HAP-1 (cell line): Measurements from ENCODE around the gene CYTH1.

ENCODE experiments used
- DNase-seq, 2 experiments: peaks; one replicate each; pipeline ENCODE4 v3.0.0-alpha.2; 2016 to 2020; ENCODE audit warnings: low spot score in 2 of 2
- H3K27me3 ChIP-seq: fragments of 250-450 bp; sonication (Bioruptor Pico); 2 replicates; pipeline ENCODE4 v1.5.1; 2020; ENCODE audit warnings: low read depth, mild to moderate bottlenecking, moderate library complexity
- H3K36me3 ChIP-seq: fragments of 250-450 bp; sonication (Bioruptor Pico); replicated peaks from 2 replicates; pipeline ENCODE4 v1.5.1; 2020; ENCODE audit warnings: mild to moderate bottlenecking
- H3K4me1 ChIP-seq: fragments of 250-450 bp; sonication (Bioruptor Pico); 2 replicates; pipeline ENCODE4 v1.5.1; 2020; ENCODE audit warnings: mild to moderate bottlenecking
- H3K4me3 ChIP-seq: fragments of 250-450 bp; sonication (Bioruptor Pico); 2 replicates; pipeline ENCODE4 v1.5.1; 2020; ENCODE audit warnings: mild to moderate bottlenecking, moderate library complexity
- H3K9me3 ChIP-seq: fragments of 250-450 bp; sonication (Bioruptor Pico); 2 replicates; pipeline ENCODE4 v1.5.1; 2020; ENCODE audit warnings: mild to moderate bottlenecking, moderate library complexity
- in situ Hi-C: fragments of 300-500 bp; cut with MboI; formaldehyde crosslinking; loops from 3 replicates; pipeline ENCODE4 v1.14.3; 2020; ENCODE audit warnings: low sequenced_read_pairs, inconsistent platforms, mixed read lengths

The CYTH1 gene

DNA sequence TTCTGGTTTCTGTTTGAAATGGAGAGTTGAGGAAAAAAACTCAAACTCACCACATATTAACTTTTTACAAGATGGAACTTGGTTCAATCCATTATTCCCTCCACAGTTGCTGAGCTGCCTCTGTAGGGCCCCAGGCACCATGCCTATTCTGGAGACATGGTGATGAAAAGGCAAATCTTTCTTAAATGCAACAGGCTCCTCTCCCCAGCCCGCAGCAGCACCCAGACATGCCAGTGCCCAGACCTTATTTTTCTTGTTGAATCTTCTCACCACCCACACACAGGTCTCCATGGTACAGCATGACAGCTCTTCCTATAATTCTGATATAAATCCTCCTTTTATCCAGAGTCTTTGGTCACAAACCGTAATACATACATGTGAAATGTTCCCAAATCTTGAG lies 7.6 kb downstream of the CYTH1 start:
- no peak overlapping the region for H3K4me3 ChIP-seq
- H3K4me1 ChIP-seq: no peaks in the 10 kb centered on the region
- in situ Hi-C loops: no loop called here
- H3K36me3 ChIP-seq: 0 out of 2 replicates have a peak, but pooled peaks cover 2% of the 10 kb centered on the region
- DNase-seq: no peak
- H3K27me3 ChIP-seq: no peaks in the 10 kb centered on the region
- no peaks in the 10 kb centered on the region for H3K9me3 ChIP-seq

DNA sequence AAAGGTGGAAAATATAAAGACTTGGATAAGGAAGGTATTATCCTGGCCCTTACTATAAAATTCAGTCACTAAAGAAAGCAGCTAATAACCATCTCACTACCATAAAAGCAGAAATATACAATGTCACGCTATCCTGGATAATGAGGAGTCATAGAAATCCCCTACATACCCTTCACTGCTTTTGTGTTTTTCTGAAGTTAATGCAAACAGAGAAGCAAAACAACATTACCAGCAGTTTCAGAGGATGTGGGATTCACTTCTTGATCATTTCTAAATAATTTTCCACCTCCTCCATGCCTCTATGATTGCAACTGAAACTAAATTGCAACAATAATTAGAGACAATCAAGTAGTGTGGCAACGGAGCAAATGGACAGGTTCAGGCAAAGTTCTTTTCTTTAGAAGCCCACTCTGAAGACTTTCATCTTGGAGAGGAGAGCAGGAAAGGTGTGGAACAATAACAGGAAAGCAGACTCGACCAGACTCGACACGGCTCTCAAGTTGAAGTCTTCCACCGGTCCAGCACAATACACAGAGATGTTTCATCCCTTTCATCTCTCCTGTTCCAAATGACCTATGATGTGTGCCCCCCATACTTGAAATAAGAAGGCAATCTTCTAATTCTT lies 10.2 kb downstream of the CYTH1 start:
- H3K4me1 ChIP-seq: peaks cover 15% of the 10 kb centered on the region
- in situ Hi-C loops: no loop called here
- H3K4me3 ChIP-seq: no peak overlapping the region

DNA sequence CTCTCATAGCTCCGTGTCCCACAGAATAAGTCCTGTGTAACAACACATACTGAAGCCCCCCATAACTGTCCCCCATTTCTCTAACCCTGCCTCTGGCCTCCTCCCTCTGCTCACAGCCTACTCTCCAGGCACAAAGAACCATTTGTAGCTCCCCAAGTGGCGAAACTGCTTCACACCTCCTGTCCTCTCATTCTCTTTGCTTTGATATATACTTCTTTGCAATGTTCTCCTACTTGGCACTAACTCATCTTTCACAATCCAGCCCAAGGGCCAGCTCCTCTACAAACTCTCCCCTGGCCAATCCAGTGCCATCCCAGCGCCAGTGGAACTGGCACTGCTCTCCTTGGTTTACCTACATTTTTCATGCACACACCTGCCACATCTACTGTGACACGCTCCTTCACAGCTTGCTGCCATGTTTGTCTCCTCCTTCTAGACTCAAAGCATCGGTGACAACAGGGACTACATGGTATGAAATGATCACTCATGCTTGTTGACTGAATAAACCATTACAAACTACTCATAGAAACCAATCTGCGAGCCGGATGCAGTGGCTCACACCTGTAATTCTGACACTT lies 12.8 kb downstream of the CYTH1 start:
- Histone ChIP-seq H3K4me1 (peaks cover 24% of the 10 kb centered on the region), H3K4me3 (no peak overlapping the region), H3K9me3 (no peaks in the 10 kb centered on the region), H3K36me3 (no peaks in the 10 kb centered on the region), H3K27me3 (no peaks in the 10 kb centered on the region)
- no peak for DNase-seq
- in situ Hi-C loops: no loop called here

More for the DNA sequence above, 10.2 kb downstream of the CYTH1 start:
- Histone ChIP-seq H3K36me3 (no peaks in the 10 kb centered on the region), H3K27me3 (no peaks in the 10 kb centered on the region), H3K9me3 (no peaks in the 10 kb centered on the region)
- no peak for DNase-seq

DNA sequence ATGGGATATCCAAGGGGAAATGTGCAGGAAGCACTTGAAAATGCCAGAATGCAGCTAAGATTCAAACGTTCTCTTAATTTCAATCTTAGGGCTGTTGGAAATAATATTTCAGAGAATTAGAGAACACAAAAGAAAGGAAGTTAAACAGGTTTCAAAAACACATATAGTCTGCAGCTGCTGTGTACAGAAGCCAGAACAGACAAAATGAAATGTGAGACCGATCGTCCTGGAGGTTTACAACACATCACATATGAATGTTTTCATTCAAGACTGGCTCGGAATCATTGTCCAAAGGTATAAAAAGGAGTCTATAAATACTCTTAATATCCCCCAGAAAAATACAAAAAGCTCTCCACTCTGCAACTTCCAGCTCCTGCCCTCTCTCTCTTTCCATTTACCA lies 14.3 kb downstream of the CYTH1 start:
- Histone ChIP-seq H3K36me3 (no peaks in the 10 kb centered on the region), H3K4me3 (no peak overlapping the region), H3K27me3 (no peaks in the 10 kb centered on the region), H3K4me1 (peaks cover 24% of the 10 kb centered on the region), H3K9me3 (no peaks in the 10 kb centered on the region)
- peak in 1 of 2 experiments; percentile 44 for DNase-seq
- in situ Hi-C loops: no loop called here

GRCh38 chr17:78766743-78767294 lies 15.3 kb downstream of the CYTH1 start:
- no peaks in the 10 kb centered on the region for H3K9me3 ChIP-seq
- peaks cover 24% of the 10 kb centered on the region for H3K4me1 ChIP-seq
- no peaks in the 10 kb centered on the region for H3K36me3 ChIP-seq
- H3K4me3 ChIP-seq: no peak overlapping the region
- no peak for DNase-seq
- no peaks in the 10 kb centered on the region for H3K27me3 ChIP-seq
- in situ Hi-C loops: no loop called here

GRCh38 chr17:78766225-78766624 lies 15.8 kb downstream of the CYTH1 start:
- Histone ChIP-seq H3K27me3 (no peaks in the 10 kb centered on the region), H3K9me3 (no peaks in the 10 kb centered on the region), H3K4me3 (no peak overlapping the region), H3K4me1 (peaks cover 24% of the 10 kb centered on the region), H3K36me3 (no peaks in the 10 kb centered on the region)
- no peak for DNase-seq
- in situ Hi-C loops: no loop called here

DNA sequence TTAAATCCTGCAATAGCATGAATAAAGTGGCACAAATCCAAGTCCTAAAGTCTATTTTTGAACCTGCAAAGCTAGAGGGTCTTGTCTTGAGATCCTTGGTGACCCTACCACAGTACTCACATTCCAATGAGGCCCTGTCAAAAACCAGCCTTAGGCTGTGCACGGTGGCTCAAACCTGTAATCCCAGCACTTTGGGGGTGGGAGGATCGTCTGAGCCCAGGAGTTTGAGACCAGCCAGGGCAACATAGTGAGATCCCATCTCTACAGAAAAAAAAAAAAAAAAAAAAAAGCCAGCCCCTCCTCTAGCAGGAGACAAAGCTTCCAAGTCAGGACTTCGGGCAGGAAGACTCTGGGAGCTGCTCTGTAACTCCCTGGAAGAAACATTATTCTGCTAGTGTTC lies 16.3 kb downstream of the CYTH1 start:
- no peak for DNase-seq
- Histone ChIP-seq H3K9me3 (no peaks in the 10 kb centered on the region), H3K27me3 (no peaks in the 10 kb centered on the region), H3K36me3 (no peaks in the 10 kb centered on the region), H3K4me3 (no peak overlapping the region), H3K4me1 (peaks cover 24% of the 10 kb centered on the region)
- in situ Hi-C loops: no loop called here

- in situ Hi-C loops: no loop called here
- no peak for DNase-seq
- H3K4me1 ChIP-seq: peaks cover 25% of the 10 kb centered on the region
Measured at GRCh38 chr17:78764871-78765270, 17.2 kb downstream of the CYTH1 start.

DNA sequence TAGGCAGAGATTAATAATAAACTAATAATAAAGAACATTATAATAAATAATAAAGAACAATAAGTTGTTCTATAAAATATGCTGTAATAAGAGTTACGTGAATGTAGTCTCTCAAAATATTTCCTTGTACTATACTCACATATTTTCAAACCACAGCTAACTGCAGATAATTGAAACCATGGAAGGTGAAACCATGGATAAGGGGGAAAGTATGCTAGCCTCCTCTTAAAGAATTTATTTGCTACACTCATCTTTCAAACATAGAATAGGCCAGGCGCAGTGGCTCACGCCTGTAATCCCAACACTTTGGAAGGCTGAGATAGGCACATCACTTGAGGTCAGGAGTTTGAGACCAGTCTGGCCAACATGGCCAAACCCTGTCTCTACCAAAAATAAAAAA lies 18.5 kb downstream of the CYTH1 start:
- in situ Hi-C loops: no loop called here
- Histone ChIP-seq H3K27me3 (no peaks in the 10 kb centered on the region), H3K4me3 (no peak overlapping the region), H3K9me3 (no peaks in the 10 kb centered on the region), H3K4me1 (peaks cover 38% of the 10 kb centered on the region), H3K36me3 (no peaks in the 10 kb centered on the region)
- DNase-seq: no peak

More at GRCh38 chr17:78764871-78765270, 17.2 kb downstream of the CYTH1 start:
- Histone ChIP-seq H3K4me3 (no peak overlapping the region), H3K27me3 (no peaks in the 10 kb centered on the region), H3K36me3 (no peaks in the 10 kb centered on the region), H3K9me3 (no peaks in the 10 kb centered on the region)

DNA sequence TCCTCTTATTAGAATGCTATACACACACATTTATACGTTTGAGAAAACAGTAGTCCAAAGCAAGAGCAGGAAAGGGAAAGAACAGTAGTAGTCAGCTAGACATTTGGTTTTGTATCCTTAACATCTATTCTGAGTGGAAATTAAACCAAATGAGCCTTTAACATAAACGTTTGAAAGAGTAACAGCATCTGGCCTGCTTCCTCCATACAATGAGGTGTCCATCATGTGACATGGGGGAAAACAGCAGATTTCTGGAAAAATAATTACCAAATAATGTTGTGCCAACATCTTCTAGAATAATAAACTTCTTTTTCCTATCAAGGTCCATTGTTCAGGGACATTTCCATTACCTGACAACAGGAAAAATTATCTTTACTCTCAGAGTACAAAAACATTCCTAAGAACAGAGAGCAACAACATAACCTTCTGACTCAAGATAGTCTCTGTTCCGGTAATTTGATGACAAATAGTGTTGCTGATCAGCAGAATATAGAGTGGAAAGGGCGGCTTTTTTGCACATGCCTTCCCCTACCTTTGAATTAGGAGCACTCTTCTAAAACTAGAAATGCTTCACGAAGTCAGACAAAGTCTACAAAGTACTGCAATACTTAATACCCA lies 20.2 kb downstream of the CYTH1 start:
- no peak for DNase-seq

DNA sequence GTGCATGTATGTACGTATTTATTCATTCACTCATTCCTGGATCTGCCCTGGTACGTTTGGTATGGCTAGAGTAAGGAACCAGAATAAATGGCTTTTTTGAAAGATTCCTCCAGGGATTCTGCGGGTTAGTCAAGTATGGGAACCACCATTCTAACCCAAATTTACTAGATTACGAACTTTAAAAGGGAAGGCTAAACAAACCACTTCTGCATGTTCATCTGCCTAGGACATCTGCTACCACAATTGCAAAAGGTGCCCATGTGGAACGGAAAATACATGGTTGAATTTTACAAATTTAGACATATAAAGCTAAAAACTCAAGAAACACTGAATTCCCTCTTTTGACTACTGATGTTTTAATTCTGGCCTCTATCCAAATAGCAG lies 22.1 kb downstream of the CYTH1 start:
- H3K9me3 ChIP-seq: no peaks in the 10 kb centered on the region
- no peak overlapping the region for H3K4me3 ChIP-seq
- DNase-seq: no peak
- in situ Hi-C loops: no loop called here
- no peaks in the 10 kb centered on the region for H3K27me3 ChIP-seq
- H3K4me1 ChIP-seq: peaks cover 15% of the 10 kb centered on the region
- H3K36me3 ChIP-seq: no peaks in the 10 kb centered on the region

More for the DNA sequence above, 20.2 kb downstream of the CYTH1 start:
- in situ Hi-C loops: no loop called here
- H3K9me3 ChIP-seq: no peaks in the 10 kb centered on the region
- peaks cover 24% of the 10 kb centered on the region for H3K4me1 ChIP-seq
- H3K36me3 ChIP-seq: no peaks in the 10 kb centered on the region
- no peaks in the 10 kb centered on the region for H3K27me3 ChIP-seq
- H3K4me3 ChIP-seq: no peak overlapping the region

DNA sequence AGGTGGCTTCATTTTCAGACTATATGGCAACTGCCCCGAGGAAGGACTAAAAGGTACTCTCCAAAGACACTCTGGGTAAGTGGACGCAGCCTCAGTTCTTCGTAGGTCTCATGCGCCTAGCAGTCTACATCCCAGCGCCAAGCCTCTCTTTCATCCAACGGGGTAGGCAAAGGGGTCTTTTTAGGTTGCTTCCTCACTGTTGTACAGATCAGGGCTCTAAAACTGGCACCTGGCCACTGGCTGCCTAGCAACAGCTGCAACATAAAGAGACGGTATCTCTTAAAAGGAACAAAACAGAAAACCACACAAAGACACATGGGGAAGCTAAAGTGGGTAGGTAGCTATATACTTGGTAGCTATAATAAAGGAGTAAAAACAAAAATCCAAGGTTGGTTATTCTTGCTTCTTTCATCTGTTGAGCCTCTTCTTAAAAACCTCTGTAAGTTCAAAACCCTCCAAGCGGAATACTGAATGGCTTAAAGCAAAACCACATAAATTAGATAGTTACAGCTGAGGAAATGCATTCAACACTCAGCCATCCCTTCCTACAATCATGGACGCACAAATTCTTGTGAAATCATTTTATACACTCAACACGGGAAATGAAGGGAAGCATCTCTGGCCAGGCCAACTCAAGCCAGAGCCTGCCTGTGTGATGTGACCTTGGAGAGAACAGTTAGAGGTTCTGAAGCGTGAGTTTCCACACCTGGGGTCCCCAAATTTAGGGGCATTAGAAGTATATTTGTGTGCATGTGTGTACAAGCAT lies 22.7 kb downstream of the CYTH1 start:
- Histone ChIP-seq H3K9me3 (no peaks in the 10 kb centered on the region), H3K27me3 (no peaks in the 10 kb centered on the region), H3K4me1 (peaks cover 15% of the 10 kb centered on the region), H3K4me3 (no peak overlapping the region), H3K36me3 (no peaks in the 10 kb centered on the region)
- peak; percentile 63 to 84 for DNase-seq
- in situ Hi-C loops: no loop called here

- Histone ChIP-seq H3K4me1 (peaks cover under 1% of the 10 kb centered on the region), H3K27me3 (no peaks in the 10 kb centered on the region), H3K36me3 (no peaks in the 10 kb centered on the region), H3K4me3 (no peak overlapping the region), H3K9me3 (no peaks in the 10 kb centered on the region)
- in situ Hi-C loops: no loop called here
- DNase-seq: no peak
Measured at GRCh38 chr17:78753316-78754250, 28.5 kb downstream of the CYTH1 start.
